ENCODE data around the gene HTRA3. TPM values are rescaled to one million over a fixed set of nuclear protein-coding genes. Genes with fewer than 3 reads are reported as not detected.

HTRA3 gene
- total and polyA plus RNA-seq, 2 experiments from 2014 or later = 19.4 to 34.9 TPM

DNA sequence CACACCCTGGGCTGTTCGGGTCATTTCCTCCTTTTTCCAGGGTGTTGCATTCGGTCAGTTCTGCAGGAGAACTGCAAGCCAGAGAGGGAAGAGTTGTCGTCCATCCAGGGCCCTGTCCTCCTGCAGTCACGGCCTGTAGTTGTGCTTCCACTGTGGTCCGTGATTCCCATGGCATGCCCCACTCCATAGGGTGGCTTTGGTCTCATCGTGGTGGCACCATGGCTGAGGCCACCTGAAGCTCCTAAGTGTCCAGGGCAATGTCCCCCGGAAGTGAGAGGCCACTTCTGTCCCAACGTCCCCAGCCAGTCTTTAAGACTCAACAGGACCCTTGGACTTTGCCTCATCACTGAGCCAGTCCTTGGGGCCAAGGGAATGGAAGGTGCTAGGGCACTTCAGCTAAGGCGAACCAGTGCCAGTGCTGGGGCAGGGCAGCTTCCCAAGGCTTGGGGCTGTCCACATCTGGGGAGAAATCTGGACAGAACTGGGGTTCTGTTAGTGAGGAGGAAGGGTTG, 83.7 kb downstream of the HTRA3 start:
- H3K27me3 ChIP-seq = no peaks in the 10 kb centered on the region
- no peak overlapping the region for H3K4me2 ChIP-seq
- 94% methylated on average over 9 of the region's 9 CpGs for WGBS (ENCODE audit: low lambda C conversion rate, missing lambda C conversion rate)
- no peak for DNase-seq (ENCODE audit: low spot score)
- H2AFZ ChIP-seq = no peak overlapping the region
- no peaks in the 10 kb centered on the region for H3K36me3 ChIP-seq (replicated peaks; ENCODE audit: insufficient read depth, low read depth)
- no peaks in the 10 kb centered on the region for H3K9me3 ChIP-seq (ENCODE audit: low read depth)
- H3K4me1 ChIP-seq (ENCODE audit: insufficient read depth) = peaks cover 8% of the 10 kb centered on the region
- TF ChIP-seq EZH2 (IDR thresholded peaks at IDR 0.05; ENCODE audit: borderline replicate concordance) = no peak
- TF ChIP-seq EZH2phosphoT487 (IDR thresholded peaks at IDR 0.05; ENCODE audit: low read depth, severe bottlenecking, unreplicated experiment) = no peak
- TF ChIP-seq CTCF (IDR thresholded peaks at IDR 0.05; ENCODE audit: poor library complexity) = no peak
- H3K27ac ChIP-seq = no peak overlapping the region
- no peaks in the 10 kb centered on the region for H3K9me2 ChIP-seq (replicated peaks; ENCODE audit: insufficient read depth)
- no peak overlapping the region for H3K4me3 ChIP-seq
- no peaks in the 10 kb centered on the region for H4K20me1 ChIP-seq (ENCODE audit: insufficient read depth, poor library complexity, severe bottlenecking)
- no peaks in the 10 kb centered on the region for H3K79me2 ChIP-seq

GRCh38 chr4:8353912-8354453, 84.4 kb downstream of the HTRA3 start:
- Histone ChIP-seq H3K4me2 (no peak overlapping the region), H3K9me3 (ENCODE audit: low read depth) (no peaks in the 10 kb centered on the region), H3K27ac (no peak overlapping the region), H3K27me3 (no peaks in the 10 kb centered on the region), H3K9me2 (replicated peaks; ENCODE audit: insufficient read depth) (no peaks in the 10 kb centered on the region), H4K20me1 (ENCODE audit: insufficient read depth, poor library complexity, severe bottlenecking) (no peaks in the 10 kb centered on the region), H3K4me1 (ENCODE audit: insufficient read depth) (peaks cover 8% of the 10 kb centered on the region), H3K4me3 (no peak overlapping the region), H3K36me3 (replicated peaks; ENCODE audit: insufficient read depth, low read depth) (no peaks in the 10 kb centered on the region), H2AFZ (no peak overlapping the region), H3K79me2 (no peaks in the 10 kb centered on the region)
- no peak for DNase-seq (ENCODE audit: low spot score)
- TF ChIP-seq CTCF (IDR thresholded peaks at IDR 0.05; ENCODE audit: poor library complexity) = no peak
- TF ChIP-seq EZH2 (IDR thresholded peaks at IDR 0.05; ENCODE audit: borderline replicate concordance) = no peak
- no peak for TF ChIP-seq EZH2phosphoT487 (IDR thresholded peaks at IDR 0.05; ENCODE audit: low read depth, severe bottlenecking, unreplicated experiment)
- WGBS (ENCODE audit: low lambda C conversion rate, missing lambda C conversion rate) = 73% methylated on average over 12 of the region's 12 CpGs

DNA sequence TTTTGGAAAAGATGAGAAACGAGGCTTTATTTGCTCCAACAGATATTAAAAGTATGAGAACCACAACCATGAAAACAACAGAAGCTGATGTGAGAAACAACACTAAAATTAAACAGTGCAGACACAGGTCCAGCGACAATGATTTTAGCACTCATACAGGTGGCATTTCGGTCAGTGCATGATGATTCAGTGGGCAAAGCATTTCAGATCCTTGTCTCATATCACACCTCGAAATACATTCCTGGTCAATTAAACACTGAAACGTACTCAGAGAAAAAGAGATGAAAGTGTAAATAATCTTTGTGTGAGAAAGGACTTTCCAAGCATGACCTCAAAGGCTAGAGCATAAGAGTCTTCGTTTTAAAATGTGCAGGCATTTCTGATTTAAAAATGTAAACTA, 85.8 kb downstream of the HTRA3 start:
- Histone ChIP-seq H3K9me2 (replicated peaks; ENCODE audit: insufficient read depth) (no peaks in the 10 kb centered on the region), H3K4me1 (ENCODE audit: insufficient read depth) (peaks cover 8% of the 10 kb centered on the region), H3K36me3 (replicated peaks; ENCODE audit: insufficient read depth, low read depth) (no peaks in the 10 kb centered on the region), H3K4me2 (no peak overlapping the region), H4K20me1 (ENCODE audit: insufficient read depth, poor library complexity, severe bottlenecking) (no peaks in the 10 kb centered on the region), H2AFZ (no peak overlapping the region), H3K27me3 (no peaks in the 10 kb centered on the region), H3K9me3 (ENCODE audit: low read depth) (no peaks in the 10 kb centered on the region), H3K79me2 (no peaks in the 10 kb centered on the region), H3K4me3 (no peak overlapping the region), H3K27ac (no peak overlapping the region)
- DNase-seq (ENCODE audit: low spot score) = no peak
- WGBS (ENCODE audit: low lambda C conversion rate, missing lambda C conversion rate) = 74% methylated on average over 6 of the region's 6 CpGs
- TF ChIP-seq EZH2 (IDR thresholded peaks at IDR 0.05; ENCODE audit: borderline replicate concordance) (no peak), CTCF (IDR thresholded peaks at IDR 0.05; ENCODE audit: poor library complexity) (no peak), EZH2phosphoT487 (IDR thresholded peaks at IDR 0.05; ENCODE audit: low read depth, severe bottlenecking, unreplicated experiment) (no peak)

Data from hepatocyte (in vitro differentiated cells).